Inferior parietal cortex (tissue), 1 donor: ENCODE measurements around the gene NOL9.
"Not testable (repeated sequence)": the region's sequence is repeated elsewhere in the genome, so short reads cannot be mapped to it uniquely, and the experiment has no call there.

ENCODE experiments used
- DNase-seq: peaks from one replicate; pipeline ENCODE4 v3.0.0-alpha.2; 2016; ENCODE audit errors: extremely low spot score

The NOL9 gene

DNA sequence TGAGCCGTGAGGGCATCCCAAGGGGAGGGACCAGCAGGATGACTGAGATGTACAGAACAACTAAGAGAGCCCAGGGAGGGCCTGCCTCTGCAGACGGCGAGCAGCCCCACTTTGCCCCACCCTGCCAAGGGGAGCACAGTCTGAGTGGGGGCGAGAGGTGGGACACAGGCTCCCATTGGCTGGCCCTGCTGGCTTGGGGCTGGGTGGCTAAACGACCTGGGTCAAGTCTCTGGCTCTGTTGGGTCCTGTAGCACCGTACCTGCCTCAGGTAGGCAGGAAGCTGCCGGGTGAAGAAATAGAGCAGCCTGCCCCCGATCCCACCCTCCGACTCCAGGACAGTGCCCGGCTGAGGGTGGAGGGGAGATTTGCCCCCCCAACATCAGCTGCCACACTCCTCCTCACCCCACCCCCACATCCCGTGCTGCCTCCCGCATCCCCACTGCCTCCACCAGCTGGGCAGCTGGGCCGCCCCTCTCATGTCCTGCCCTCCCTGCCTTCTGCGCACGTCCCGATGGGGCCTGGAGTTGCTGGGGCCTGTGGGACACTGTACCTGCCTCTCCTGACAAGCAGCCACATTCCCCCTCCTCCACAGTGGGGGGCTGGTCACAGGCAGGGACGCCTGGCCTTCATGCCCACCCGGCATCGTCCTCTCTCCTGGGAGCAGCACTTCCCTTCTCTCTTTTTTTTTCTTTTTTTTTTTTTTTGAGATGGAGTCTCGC lies 50.3 kb downstream of the NOL9 start:
- no peak for DNase-seq

DNA sequence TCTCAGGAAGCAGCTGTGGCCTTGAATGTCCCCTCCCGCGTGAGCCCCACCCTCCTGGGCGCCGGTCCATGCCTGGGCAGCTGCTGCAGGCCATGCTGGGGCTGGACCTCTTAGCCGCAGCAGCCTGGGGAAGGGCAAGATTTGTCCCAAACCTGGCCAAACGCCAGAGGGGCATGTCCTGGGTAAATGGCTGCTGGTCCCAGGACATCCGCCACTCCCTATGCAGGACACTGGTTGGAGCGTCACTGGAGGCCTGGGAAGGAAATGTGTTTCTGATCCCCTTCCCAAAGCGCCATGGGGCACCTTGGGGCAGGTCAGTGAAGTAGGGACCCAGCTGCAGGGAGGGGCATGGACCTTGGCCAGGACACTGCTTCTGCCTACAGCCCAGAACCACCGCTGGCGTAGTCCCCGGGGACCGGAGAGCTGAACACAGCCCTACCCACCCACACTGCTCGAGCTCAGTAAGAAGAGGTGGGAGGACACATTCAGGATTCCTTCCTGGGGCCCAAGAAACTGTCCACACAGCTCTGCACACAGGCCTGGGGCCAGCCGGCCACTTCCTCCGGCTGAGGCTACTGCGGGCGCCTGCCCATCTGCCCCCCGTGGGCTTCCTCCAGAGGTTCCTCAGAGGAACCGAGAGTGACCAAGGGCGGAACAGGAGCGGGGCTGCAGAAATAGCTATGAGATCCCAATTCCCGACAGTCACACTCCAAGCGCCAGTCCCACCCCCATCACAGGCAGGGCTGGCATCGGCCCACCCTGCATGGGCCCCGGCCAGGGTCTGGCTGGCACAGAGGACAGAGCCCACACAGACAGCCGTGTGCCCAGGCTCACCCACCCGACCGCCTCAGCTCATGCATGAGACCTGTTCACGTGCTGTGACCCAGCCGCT lies 52.1 kb downstream of the NOL9 start:
- DNase-seq, result no peak

DNA sequence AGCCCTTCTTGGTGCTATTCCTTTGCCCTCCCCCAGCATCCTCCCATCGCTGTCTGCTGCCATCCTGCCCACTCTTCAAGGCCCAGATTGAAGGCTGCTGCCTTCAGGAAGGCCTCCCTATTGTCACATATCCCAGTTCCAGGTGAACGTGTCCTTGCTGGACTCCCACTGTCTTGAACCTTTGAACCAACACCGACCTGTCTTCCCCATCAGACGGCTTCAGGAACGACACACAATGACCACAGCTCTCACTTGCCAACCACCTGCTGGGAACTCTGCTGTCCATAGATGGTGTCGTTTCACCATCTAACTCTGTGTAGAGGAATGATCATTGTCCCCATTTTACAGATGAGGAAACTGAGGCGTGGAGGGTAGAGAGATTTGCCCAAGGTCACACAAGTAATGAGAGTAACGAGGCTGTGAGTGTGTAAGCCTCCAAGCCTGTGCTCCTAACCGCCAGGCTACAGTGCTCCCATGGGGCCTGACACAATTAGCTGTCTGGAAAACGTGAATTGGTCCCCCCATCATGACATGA lies 53.0 kb downstream of the NOL9 start:
- DNase-seq, result no peak

DNA sequence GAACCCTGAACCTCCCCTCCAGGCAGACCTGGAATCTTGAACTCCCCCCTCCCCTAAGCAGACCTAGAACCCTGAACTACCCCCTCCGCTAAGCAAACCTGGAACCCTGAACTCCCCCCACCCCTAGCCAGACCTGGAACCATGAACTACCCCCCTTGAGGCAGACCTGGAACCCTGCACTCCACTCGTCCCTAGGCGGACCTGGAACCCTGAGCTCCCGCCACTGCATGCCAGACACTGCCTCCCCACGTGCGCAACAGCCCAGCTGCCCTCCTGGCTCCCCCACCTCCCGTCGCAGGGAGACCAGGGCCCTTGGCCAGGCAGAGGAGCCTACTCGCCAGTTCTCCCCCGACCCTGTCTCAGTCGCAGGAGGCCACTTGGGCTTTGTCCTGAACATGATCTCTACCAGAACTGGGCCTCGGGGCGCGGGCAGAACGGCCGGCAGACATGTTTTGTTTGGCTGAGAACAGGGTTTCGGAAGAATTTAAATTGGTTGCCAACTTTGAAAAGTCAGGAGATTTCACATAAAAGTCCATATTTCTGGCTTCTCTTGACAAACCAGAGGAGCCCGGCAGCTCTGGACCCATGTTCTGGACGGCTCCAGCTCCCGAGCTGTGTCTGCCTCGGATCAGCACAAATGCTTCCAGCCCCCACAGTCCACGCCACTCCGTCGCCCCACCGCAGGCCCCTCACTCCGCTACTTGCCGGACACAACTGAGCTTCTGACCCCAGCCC lies 53.6 kb downstream of the NOL9 start:
- no peak for DNase-seq

DNA sequence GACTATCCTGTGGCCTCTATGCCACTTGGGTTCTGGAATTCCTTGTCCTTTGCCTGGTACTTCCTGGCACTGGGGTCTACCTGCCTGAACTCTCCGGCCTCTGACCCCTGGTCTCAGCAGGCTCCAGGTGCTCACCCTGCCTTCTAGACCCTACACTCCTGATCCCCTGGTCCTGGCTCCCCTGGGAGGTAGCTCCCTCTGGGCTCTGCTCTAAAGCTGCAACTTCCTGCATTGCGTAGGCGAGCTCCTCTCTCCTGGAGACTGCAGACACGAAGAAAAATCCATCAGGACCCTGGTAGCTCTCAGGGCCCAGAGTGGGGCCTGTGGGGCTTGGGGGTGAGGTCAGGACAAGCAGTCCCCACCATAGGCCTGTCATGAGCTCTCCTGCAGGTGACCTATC lies 55.0 kb downstream of the NOL9 start:
- DNase-seq, result no peak

DNA sequence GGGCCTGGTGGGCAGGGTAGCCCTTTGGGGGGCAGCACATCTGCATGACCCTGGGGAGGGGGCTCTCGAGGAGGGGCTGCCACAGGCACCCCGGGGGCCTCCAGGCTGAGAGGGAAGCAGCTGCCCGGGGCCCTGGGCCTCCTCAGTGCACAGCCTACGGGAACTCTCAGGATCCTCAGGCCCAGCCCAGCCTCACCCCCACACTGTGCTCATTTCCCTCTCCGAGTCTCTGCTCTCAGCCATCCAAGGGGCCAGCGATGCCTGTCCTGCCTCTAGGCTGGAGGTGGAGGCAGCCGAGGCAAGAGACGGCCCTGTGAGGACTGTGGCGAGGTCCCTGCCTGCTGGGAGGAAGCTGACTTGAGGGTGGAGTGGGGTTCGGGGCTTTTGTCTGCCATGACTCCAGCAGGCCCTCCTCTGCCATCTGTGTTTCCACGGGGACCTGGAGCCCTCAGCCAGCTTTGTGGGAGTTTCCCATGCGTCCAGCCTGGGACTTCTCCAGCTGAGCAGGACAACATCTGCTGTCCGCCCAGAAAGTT lies 55.7 kb downstream of the NOL9 start:
- no peak for DNase-seq

DNA sequence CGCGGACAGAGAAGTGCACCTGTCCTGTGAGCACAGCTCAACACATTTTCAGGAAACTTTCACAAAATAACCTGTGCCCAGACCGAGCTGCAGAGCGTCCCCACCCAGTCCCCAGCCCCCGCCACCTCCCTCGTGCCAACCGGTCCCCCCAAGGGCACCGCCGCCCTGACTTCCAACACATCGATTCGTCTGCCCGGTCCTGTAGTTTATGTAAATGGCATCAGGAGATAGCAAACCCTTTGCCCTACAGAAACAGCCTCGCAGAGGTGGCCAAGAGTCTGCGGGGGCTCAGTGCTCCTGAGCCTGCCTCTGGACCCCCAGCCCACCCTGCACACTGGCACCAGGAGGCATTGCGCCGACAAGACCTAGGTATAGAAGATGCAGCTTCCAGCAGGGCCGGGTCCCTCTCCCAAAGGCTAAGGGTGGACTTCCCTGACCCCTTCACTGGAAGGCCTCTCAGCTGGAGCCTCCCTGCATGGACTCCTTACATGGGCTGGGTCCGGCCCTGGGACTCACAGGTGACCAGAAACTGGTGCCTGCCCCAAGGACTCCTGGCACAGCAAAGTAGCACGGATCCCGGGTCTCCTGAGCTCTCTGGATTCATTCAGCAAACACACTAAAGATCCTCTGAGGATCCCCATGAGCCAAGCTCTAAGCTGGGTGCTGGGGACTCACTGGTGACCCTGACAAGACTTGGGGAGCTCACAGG lies 56.3 kb downstream of the NOL9 start:
- no peak for DNase-seq

DNA sequence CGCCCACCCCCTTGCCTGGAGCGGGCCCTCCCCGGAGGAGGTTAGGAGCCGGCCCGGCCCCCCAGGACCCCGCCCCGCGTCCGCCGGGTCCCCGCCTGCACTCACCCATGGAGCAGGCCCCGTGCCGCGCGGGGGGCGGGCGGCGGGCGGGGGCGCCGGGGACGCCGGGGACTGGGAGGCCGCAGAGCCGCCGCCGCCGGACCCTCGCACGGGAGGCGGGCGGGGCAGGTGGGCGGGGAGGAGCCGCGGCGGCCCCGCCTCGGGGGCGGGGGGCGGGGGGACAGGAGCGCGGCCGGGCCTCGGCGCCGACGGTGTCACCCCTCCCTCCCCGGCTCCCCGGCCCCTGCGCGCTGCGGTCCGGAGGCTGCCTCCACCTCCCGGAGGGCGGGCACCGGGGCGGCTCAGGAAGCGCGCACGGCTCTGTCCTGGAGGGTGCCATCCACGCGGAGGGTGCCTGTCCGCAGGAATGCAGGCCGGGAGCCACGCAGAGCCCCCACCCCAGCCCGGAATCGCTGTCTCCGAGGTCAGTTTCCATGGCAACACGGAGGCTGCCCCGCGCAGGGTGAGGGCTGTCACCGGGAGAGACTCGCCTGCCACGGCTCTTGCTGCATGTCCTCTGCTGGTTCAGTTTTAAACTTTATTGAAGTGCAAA lies 57.0 kb downstream of the NOL9 start:
- DNase-seq, result no peak

DNA sequence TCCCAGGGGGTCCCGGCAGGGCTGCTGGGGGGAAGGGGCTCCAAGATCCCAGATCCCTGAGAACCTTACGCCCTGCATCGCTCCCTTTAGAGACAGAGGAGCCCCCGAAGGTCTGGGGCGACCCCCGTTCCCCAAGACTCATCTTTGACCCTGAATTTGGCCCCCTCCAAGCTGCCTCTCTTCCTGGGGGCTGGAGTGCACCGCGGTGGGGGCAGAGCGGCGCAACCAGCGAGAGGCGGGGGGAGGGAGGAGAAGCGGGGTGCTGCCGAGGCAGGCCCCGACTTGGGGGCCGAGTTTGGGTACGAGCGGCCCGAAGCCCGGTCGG lies 57.5 kb downstream of the NOL9 start:
- no peak for DNase-seq

DNA sequence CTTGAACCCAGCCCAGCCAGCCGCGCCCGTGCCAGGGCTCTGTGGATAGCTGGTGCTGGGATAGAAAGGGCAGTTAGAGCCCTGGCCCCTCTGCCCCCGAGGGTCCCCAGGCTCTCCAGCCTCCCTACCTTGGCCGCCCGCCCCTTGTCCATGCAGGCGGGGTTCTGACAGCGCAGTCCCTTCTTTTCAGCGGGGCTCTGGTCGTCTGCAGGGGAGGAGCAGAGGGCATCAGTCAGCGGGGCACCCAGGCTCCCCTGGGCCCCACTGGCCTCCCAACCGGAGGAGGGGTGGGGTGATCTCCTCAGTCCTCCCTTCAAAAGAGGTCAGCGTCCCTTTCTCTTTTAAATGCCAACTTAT lies 58.0 kb downstream of the NOL9 start:
- no peak for DNase-seq

DNA sequence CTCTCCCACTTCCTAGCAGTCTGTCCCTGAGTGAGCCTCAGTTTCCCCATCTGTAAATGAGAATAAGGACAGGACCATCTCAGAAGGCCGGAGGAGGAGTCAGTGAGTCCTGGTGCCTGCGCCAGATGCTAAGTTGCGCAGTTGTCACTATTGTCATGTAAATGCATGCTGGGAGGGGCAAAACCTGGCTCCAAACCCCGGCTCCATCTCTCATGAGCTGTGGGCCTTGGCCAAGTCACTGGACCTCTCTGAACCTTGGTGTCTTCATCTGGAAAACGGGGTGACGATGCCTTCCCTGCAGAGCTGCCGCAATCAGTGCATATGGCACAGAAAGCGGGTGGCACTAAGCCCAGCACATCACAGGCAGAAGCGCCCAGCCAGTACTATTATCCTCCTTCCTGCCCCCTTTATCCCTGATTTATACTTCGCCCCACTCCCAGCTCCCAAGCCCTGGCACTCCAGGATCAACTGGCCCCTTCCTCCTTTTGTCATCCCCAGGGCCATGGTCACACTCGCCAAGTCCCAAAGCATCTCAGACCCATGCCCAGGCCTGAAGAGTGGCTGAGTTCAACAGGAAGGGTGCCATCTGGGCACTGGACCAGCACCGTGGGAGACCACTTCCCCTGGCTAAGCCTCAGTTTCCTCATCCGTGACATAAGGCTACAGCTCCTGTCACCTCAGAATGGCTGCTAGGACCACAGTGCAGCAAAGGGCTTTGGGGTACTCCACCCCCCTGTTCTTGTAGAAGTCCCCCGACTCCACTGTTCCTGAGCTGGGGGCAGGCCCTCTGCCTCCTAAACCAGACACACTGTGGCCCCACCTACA lies 58.6 kb downstream of the NOL9 start:
- no peak for DNase-seq

DNA sequence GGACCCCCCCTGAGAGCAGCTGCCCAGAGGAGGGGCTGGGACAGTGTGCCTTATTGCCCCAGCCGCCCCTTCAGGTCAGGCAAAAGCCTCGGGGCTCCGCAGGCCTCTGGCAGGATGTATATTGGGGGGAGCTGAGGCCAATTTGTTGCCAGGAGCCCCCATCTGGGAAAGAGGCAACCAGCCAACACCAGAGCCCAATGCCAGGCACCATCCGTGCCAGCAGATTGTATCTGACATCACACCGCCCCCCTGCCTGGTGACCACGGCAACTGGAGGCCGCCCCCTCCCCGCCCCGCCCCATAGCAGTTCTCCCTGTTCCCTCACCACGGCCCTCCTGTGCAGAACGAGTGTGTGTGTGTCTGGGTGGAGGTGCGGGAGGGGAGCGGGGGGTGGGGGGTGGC lies 59.3 kb downstream of the NOL9 start:
- no peak for DNase-seq

DNA sequence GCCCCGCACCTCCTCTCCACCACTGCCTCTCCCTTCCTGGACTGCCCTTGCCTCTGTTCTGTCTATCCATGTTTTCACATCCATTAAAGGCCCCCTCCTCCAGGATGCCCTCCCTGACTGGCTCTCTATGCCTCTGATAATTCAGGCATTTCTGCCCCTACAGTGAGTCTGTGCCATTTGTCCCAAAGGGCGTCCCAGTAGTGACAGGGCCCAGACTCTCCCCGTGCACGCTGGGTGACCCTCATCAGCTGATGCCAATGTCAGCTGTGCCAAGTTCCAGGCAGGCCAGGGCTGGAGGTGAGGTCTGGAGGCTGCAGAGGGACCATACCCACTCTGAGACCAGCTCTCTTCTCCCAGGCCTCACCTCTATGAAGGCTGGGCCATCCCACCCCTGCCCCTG lies 59.7 kb downstream of the NOL9 start:
- DNase-seq, result no peak

DNA sequence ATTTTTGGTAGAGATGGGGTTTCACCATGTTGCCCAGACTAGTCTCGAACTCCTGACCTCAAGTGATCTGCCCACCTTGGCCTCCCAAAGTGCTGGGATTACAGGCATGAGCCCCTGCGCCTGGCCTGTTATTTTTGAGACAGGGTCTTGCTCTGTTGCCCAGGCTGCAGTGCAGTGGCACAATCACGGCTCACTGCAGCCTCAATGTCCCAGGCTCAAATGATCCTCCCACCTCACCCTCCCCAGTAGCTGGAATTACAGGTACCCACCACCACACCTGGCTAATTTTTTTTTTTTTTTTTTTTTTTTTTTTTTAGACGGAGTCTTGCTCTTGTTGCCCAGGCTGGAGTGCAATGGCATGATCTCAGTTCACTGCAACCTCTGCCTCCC lies 60.5 kb downstream of the NOL9 start:
- DNase-seq, result not testable (repeated sequence)

DNA sequence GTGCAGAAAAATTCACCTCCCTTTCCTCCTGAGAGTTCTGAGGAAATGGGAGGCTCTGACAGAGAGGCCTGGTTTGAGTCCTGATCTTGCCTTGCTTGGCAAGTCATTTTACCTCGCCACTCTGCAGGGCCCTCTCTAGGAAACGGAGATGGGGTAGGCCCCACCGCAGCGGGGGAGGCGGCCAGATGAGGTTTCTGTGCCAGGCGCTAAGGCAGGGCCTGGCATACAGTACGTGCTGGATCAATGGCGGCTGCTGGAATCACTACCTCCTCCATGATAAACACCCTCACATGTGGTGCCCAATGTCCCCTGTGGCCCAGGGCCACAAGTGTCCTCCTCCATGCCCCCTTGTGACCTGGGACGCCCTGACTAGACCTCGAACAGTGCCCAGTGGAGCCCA lies 62.3 kb downstream of the NOL9 start:
- no peak for DNase-seq

DNA sequence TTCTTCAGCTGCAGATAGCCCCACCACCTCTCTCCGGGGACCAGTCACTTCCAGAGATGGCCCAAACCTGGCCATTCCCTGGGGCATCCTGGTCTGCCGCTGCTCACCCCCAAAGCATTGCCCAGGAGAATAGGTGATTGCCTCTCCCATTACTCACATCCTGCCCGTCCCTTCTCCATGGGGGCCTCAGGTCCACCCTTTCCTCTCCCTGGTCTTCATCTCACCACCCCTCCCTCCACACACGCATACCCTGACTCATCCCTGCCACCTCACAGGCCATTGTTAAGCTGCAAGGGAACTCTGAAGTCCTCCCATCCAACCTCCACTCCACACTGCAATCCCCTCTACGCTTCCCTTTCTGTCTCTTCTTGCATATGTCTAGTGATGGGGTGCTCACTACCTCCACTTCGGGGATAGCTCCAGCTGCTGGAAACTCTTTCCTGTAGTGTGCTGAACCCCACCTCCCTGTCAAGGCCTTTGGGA lies 62.8 kb downstream of the NOL9 start, which contains the start of gene PLEKHG5:
PLEKHG5 (minus strand) TSS at position 188 of the 483 bp plus-strand sequence. CDS start 14,096 bp downstream, outside the sequence.
- no peak for DNase-seq

DNA sequence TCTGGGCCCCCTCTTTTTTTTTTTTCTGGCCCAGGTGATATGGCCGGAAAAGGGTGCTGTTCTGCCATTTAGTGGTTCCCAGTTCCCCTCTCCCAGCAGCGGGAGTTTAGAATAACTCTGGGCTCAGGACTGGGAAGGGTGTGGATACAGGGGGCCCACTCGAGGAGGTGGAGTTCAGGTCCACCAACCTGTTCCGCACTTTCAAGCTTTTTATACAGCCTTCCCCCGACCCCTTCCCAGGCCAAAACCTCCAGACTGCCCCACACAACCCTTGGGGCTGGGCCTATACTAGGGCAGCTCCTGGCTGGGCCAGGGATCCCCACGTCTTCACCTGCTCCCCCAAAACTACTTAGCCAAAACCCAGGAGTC lies 63.2 kb downstream of the NOL9 start:
- no peak for DNase-seq

DNA sequence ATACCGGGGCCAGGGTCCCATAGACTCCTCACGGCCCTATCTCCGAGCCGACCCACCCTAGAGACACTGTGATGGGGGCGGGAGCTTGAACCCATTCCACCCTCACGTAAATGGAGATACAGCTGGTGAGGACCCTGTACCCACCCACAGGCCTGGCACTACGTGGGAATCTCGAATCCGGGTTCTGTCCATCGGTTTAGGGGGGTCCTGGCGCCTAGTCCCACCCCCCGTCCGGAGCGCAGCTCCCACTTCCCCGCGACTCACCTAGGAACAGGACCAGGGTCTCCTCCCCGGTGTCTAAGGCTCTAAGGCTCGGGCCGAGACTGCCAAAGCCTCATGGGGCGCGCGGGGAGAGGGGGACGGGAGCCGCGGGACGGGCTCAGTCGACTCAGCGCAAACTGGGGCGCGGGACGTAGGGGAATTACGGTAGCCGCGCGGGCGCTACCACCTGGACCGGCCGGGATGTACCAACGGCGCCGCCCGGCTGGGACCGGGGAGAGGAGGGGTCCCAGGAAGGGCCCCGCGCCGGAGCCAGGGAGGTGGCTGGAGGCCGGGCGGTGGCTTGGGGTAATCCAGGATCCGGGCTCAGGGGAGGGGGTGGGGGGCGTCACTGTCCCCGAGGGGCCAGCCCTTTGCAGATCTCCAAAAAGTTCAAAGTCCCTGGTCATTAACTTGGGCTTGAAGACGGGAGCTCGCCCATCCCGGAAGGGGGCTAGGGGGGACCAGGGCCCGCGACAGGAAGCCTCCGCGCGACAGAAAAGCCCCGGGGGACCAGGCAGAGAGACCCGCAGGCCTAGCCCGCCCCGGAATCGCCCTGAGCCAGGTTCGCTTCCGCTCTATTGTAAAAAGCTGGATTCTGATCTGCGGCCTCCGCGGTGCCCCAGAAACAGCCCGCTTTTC lies 63.9 kb downstream of the NOL9 start:
- DNase-seq, result no peak

DNA sequence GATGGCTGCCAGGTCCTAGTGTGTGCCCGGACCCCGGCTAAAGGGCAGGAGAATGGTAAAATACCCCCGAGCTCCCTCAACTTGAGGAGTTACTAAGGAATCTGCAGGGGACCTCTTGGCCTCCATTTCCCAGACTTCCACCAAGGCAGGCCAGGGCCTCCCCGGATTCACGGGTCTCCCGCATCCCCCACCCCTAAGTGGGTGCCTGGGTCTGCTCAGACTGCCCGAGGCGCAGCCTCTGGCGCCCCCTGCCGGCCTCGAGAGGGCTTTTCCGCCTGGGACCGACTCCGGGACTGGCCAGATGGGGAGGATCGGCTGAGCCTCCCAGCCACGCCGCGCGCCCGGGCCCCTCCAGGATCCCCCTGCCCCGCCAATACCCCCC lies 64.5 kb downstream of the NOL9 start:
- DNase-seq, result peak; percentile 69
